Stimulated activated CD4-positive, alpha-beta T cell treated with anti-CD3 and anti-CD28 coated beads, TNF-alpha, amount 100 ng/mL, for 1 hour (primary cell): ENCODE data around the gene DBNL.

Experiments
- DNase-seq, 3 donors: peaks; one replicate each; pipeline ENCODE4 v3.0.0-alpha.2; 2020; ENCODE audit warnings: low read depth in 3 of 3, low spot score in 1 of 3

The DBNL gene

GRCh38 chr7:44061645-44062179 lies 17.2 kb downstream of the DBNL start:
- no peak for DNase-seq

- no peak for DNase-seq
Measured at GRCh38 chr7:44062180-44062902, 17.8 kb downstream of the DBNL start.

DNA sequence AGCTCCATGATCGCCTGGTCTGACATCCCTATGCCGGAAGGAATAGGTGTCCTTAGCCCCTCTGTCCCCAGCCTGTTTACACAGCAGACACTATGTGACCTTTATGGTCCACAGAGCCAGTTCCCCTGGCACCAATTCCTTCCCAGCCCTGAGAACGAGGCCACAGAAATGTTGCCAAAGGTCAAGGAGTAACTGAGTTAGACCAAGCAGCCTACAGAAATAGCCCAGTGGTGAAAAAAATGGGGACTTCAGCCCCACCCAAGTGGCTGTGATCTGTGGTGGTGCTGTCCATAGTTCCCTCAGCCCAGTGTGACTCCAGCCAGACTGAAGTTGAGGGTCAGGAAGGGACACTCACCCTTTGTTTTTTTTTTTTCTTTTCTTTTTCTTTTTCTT lies 18.4 kb downstream of the DBNL start:
- no peak for DNase-seq

GRCh38 chr7:44063547-44063893 lies 19.0 kb downstream of the DBNL start:
- no peak for DNase-seq

GRCh38 chr7:44063894-44064651 lies 19.6 kb downstream of the DBNL start:
- DNase-seq: no peak

GRCh38 chr7:44064791-44065430 lies 20.4 kb downstream of the DBNL start:
- no peak for DNase-seq

GRCh38 chr7:44065431-44066110 lies 21.1 kb downstream of the DBNL start, which contains the start of gene PGAM2:
Gene PGAM2 (minus strand): TSS chr7:44065567. CDS start chr7:44065529, 38 bp downstream.
- no peak for DNase-seq

DNA sequence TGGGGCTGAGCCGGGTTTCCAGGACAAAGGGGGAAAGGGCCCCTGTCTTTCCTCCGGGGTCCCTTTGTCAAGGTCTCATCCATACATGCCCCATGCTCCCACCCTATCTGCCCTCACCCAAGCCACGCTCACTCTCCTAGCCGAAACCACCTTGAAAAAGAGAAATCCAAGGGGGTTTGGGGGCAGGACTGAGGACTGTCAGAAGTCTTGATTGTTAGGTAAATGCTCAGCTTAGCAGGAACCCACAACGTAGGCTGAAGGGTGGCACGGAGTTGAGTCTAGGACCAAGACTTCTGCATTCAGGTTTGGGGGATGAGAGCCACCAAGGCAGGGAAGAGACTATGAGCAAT lies 21.6 kb downstream of the DBNL start:
- no peak for DNase-seq

DNA sequence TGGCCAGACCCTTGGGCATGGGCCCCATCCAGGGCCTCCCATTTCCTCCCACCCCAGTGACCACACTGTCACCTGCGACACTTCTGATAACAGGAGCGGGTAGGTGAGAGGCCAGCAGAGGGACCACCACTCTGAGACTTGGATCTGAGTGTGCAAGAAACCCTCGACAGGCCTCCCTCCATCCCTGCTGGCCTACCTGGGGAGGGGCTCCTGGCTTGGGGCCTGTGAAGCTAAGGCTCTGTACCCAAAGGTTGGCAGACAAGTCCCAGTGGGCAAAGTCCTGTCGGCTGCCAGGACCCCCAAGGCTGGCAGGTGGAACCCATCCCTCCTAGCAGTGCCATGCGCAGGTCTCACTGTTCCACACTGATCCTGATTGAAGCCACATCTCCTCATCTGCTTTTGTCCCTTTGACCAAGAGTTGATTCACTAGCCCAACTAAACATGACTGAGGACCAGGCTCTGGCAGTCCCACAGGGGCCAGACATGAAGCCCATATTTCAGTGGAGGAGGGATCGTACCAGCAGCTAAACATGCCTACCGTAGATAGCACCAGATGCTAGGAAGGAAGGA lies 22.1 kb downstream of the DBNL start:
- no peak for DNase-seq

GRCh38 chr7:44067064-44067951 lies 22.8 kb downstream of the DBNL start:
- no peak for DNase-seq

DNA sequence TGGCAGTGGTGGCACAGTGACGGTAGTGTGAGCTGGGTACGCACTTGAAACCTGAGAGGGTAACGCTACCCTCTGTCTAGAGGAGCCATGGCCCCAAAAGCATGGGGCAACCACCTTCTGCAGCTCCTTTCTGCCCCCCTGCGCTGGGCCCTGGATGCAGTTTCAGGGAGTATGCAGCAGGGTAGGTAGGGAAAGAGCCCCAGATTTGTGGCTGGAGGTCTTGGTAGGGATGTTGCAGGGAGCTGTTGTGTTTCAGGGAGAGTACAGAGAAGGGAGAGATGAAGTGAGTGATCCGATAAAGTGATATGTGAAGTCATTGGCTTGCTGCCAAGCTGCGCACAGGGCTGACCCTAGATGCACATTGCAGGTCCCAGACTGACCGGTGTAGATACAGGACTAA lies 23.6 kb downstream of the DBNL start:
- no peak for DNase-seq

DNA sequence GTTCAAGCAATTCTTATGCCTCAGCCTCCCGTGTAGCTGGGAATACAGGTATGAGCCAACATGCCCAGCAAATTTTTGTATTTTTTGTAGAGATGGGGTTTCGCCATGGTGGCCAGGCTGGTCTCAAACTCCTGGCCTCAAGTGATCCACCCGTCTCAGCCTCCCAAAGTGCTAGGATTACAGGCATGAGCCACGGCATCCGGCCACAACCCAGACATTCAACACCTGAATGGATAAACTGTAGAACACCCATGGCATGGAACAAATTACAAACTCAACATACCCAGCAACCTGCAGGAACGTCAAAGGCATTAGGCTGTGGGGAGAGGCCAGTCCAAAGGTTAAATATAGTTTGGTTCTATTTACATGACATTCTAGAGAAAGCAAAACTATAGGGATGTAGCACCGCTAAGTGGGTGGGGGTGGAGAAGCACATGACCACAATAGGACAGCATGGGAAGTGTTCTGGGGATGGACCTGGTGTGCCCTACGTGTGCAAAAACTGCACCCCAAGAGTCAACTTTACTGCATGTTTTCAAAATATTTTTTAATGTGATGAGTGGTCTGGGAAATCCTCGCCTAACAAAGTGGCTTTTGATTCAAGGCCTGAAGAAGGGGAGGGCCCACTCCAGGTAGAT lies 27.3 kb downstream of the DBNL start:
- DNase-seq: no peak

- DNase-seq: no peak
Measured at GRCh38 chr7:44072364-44073231, 28.1 kb downstream of the DBNL start.

- DNase-seq: no peak
Measured at GRCh38 chr7:44073664-44074348, 29.3 kb downstream of the DBNL start.

DNA sequence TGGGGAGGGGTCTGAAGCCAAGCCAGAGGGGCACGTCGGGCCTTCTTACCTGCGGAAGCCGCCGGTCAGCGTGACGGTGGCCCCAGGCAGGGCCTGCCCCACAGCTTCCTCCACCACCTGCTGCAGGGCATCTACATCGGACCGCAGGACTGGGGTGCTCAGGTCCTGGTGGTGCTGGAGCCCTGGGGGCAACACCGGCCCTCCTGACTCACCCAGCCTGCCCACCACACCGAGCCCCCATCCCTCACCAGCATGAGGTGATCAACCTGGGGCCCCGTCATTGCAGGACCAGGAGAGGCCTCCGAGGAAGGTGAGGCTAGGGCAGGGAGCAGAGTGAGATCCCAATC lies 29.8 kb downstream of the DBNL start:
- DNase-seq: no peak

DNA sequence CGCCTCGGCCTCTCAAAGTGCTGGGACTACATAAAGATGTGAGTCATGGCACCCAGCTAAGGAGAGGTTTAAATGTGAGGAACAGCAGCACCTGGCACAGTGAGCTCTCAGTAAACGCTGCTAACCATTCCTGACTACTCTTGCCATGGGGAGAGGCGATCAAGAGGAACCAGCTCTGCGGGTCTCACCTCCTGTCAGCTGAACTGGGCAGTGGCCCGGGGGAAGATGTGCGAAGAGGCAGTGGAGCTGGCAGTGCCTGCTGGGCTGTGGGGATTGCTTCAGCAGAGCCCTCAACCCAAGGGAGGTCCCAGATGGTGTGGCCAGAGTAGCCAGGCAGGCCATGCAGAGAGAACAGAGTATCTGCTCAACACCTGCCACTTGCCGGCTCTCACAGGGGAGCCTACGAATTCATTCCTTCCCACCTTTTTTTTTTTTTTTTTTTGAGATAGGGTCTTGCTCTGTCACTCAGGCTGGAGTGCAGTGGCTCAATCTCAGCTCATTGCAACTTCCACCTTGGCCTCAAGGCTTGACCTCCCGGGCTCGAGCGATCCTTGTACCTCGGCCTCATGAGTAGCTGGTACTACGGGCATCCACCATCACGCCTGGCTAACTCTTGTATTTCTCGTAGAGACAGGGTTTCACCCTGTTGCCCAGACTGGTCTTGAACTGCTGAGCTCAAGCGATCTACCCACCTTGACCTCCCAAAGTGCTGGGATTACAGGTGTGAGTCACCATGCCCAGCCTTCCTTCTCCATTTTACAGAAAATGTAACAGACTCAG lies 31.0 kb downstream of the DBNL start:
- DNase-seq: no peak

DNA sequence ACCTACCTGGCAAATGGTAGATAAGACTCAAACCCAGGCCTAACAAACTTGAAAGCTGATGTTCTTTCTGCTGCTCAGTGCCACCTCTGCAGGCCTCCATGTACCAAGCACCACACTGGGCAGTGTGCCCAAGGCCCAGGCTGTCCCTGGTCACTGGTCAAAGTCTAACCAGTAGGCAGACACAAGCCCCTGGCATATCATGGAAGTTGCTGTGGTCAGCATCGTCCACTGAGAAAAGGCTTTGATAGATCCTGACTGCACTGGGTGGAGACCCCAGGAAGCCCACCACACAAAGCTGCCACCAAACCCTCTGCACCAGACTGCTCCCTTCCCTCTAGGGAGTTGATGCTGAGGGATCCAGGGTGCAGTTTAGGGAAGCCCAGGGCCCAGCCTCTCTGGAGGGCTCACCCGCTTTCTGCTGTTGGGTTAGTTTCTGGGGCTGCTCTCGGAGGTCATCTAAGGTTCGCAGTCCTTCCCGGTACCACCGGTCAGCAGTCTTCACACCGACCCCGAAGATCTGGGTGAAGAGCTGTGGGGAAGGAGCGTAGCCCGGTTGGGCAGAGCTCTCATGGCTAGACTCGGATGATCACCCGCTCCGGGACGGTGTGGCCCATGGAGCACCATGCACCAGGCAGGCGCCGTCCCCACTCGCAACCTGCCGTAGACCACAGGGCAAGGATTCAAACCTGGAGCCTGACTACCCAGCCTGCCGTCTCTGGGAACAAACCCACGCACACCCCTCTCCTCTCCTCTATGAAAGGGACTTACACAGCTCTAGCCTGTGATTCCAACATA lies 31.8 kb downstream of the DBNL start:
- DNase-seq: no peak
